22Rv1 (cell line): ENCODE measurements around the gene LRRC15.
A peak's percentile ranks its signal among the peaks of the same experiment; 100 is the strongest.

Experiments
- H3K27ac ChIP-seq: fragments of 450-650 bp; 2 replicates; pipeline ENCODE4 v1.5.1; 2017
- CTCF ChIP-seq: fragments of 450-650 bp; IDR thresholded peaks from 2 replicates; pipeline ENCODE4 v1.5.1; 2017; ENCODE audit warnings: mild to moderate bottlenecking
- ZFX ChIP-seq: fragments of 450-650 bp; IDR thresholded peaks from 2 replicates; pipeline ENCODE4 v1.6.1; 2017; ENCODE audit warnings: antibody characterized with exemption, borderline replicate concordance

LRRC15 gene

GRCh38 chr3:194318511-194319161, 50.9 kb downstream of the LRRC15 start:
- H3K27ac ChIP-seq: no peak overlapping the region

GRCh38 chr3:194316918-194317317, 52.6 kb downstream of the LRRC15 start:
- TF ChIP-seq CTCF (no peak), ZFX (no peak)
- H3K27ac ChIP-seq: no peak overlapping the region

More at GRCh38 chr3:194318511-194319161, 50.9 kb downstream of the LRRC15 start:
- TF ChIP-seq ZFX (no peak), CTCF (no peak)

GRCh38 chr3:194315965-194316361, 53.6 kb downstream of the LRRC15 start:
- peak overlapping the region; percentile 42; the same call in 1 of the 2 replicates for H3K27ac ChIP-seq
- no peak for TF ChIP-seq ZFX
- TF ChIP-seq CTCF: peak; percentile 73

- peak overlapping the region; percentile 42 for H3K27ac ChIP-seq
- TF ChIP-seq CTCF: peak; percentile 95
- no peak for TF ChIP-seq ZFX
These were observed 54.2 kb downstream of the LRRC15 start for GRCh38 chr3:194315088-194315964.

GRCh38 chr3:194314388-194315068, 55.0 kb downstream of the LRRC15 start:
- H3K27ac ChIP-seq: no peak overlapping the region
- TF ChIP-seq CTCF (no peak), ZFX (no peak)

- TF ChIP-seq CTCF (peak; percentile 30), ZFX (no peak)
- H3K27ac ChIP-seq: no peak overlapping the region
These were observed 55.8 kb downstream of the LRRC15 start for GRCh38 chr3:194313560-194314387.
